Measurements from ENCODE around the gene C5orf63.

DNA sequence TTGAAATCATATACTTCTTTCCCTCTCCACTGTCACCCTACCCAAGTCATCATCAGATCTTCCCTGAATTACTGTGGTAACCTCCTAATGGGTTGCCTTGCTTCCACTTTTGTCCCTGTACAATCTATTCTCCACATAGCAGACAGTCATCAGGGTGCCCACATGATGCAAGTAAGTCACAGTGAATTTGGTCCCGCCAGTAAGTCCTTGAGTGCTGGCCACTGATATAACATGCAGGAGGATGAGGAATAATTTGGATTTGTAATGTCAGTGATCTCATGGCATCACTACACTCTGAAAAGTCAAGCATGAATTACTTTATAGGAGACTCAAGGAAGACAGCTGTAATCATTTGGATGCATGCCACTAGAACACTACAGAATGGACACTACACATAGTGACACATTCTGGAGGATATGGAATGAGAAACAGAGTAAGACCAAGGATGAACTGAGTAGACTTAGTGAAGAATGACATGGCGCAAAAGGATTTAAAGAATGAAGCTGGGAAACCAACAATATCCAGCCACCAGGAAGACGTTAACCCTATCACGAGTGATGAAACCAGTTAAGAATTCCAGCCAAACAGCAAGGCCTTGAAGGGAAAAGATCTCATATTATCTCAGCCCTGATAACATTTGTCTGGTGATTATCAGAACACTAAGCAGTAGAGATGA is 71.5 kb downstream of the C5orf63 start:
- TF ChIP-seq POLR2A (IDR thresholded peaks at IDR 0.05), result no peak
- TF ChIP-seq, protein P1, sequence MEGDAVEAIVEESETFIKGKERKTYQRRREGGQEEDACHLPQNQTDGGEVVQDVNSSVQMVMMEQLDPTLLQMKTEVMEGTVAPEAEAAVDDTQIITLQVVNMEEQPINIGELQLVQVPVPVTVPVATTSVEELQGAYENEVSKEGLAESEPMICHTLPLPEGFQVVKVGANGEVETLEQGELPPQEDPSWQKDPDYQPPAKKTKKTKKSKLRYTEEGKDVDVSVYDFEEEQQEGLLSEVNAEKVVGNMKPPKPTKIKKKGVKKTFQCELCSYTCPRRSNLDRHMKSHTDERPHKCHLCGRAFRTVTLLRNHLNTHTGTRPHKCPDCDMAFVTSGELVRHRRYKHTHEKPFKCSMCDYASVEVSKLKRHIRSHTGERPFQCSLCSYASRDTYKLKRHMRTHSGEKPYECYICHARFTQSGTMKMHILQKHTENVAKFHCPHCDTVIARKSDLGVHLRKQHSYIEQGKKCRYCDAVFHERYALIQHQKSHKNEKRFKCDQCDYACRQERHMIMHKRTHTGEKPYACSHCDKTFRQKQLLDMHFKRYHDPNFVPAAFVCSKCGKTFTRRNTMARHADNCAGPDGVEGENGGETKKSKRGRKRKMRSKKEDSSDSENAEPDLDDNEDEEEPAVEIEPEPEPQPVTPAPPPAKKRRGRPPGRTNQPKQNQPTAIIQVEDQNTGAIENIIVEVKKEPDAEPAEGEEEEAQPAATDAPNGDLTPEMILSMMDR (IDR thresholded peaks at IDR 0.05), result no peak

Data from adrenal gland (tissue), 5 donors.